ENCODE measurements around the gene FOXK1. TPM values are rescaled to one million over a fixed set of nuclear protein-coding genes. Genes with fewer than 3 reads are reported as not detected.

The FOXK1 gene
- total and polyA plus RNA-seq, 12 donors, result 3.6 to 30.6 (median 24.2) TPM

GRCh38 chr7:4745265-4745919 is 63.3 kb downstream of the FOXK1 start:
- peaks cover 0 to 34% (median 22%) of the 10 kb centered on the region in 9 donors for H3K36me3 ChIP-seq
- DNase-seq, result no peak
- intact Hi-C loops (cut with DNase I), result loop anchor here in 6 of 10 donors (2.0 to 10.0 kb wide), 6 partner anchors 38 to 105 kb away; partner anchors contain the start of gene FOXK1 (in 4 of the 6)

DNA sequence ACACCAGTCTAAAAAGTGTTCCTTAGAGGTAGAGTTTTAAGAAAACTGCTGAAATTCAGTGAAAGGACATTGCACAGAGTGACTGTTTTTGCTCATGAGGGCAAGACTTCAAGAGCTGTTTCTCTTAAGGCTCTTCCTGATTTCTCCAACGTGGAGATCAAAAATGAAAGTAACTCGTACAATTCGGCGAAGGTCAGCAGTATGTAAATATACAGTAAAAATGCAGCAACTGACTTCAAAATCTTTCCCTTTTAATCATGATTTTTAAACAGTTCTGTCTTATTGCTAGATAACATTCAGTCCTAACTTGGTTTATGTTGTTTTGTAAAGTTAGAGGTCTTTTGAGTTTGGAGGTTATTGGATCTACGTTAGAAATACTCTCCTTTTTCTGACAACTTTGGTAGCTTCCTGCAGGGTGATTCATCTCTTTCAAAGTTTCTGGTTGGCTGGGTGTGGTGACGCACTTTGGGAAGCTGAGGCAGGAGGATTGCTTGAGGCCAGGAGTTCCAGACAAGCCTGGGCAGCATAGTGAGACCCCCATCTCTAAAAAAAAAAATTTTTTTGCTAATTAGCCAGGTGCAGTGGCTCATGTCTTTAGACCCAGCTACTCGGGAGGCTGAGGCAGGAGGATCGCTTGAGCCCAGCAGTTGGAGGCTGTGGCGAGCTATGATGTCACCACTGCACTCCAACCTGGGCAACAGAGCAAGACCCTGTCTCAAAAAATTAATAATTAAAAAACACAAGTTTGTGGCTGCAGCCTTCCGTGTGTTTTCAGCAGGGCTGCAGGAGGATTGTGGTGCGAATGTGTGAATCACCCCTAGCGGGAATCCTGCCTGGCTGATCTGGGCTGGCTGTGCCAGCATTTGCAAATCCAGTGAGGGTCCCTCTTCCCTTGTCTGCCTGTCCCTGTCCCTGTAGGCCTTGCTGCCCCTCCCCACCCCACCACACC is 64.2 kb downstream of the FOXK1 start:
- whole genome bisulfite sequencing, 2 donors, result 51 to 65% methylated on average over 12 of the region's 12 CpGs
- no peak for DNase-seq

More at GRCh38 chr7:4745265-4745919, 63.3 kb downstream of the FOXK1 start:
- Histone ChIP-seq H3K4me1 (peaks cover 16 to 67% (median 61%) of the 10 kb centered on the region in 9 donors), H3K4me3 (peak overlapping the region in 7 of 10 donors; percentile 1 to 47 (median 37)), H3K9me3 (no peaks in the 10 kb centered on the region), H3K27me3 (no peaks in the 10 kb centered on the region), H3K27ac (peak overlapping the region; percentile 81 to 97 (median 92))
- TF ChIP-seq, protein P1, sequence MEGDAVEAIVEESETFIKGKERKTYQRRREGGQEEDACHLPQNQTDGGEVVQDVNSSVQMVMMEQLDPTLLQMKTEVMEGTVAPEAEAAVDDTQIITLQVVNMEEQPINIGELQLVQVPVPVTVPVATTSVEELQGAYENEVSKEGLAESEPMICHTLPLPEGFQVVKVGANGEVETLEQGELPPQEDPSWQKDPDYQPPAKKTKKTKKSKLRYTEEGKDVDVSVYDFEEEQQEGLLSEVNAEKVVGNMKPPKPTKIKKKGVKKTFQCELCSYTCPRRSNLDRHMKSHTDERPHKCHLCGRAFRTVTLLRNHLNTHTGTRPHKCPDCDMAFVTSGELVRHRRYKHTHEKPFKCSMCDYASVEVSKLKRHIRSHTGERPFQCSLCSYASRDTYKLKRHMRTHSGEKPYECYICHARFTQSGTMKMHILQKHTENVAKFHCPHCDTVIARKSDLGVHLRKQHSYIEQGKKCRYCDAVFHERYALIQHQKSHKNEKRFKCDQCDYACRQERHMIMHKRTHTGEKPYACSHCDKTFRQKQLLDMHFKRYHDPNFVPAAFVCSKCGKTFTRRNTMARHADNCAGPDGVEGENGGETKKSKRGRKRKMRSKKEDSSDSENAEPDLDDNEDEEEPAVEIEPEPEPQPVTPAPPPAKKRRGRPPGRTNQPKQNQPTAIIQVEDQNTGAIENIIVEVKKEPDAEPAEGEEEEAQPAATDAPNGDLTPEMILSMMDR (IDR thresholded peaks at IDR 0.05), result no peak
- WGBS, 2 donors, result 20 to 23% methylated on average over 18 of the region's 18 CpGs
- ATAC-seq, result no peak

GRCh38 chr7:4747013-4747412 is 64.9 kb downstream of the FOXK1 start:
- peak overlapping the region; percentile 81 to 97 (median 92) for H3K27ac ChIP-seq
- no peaks in the 10 kb centered on the region for H3K27me3 ChIP-seq
- intact Hi-C loops (cut with DNase I), result loop anchor here in 5 of 10 donors (2.0 to 10.0 kb wide), 5 partner anchors 40 to 105 kb away; partner anchors contain the start of gene FOXK1 (in 4 of the 5)
- H3K36me3 ChIP-seq, result peaks cover 0 to 28% (median 16%) of the 10 kb centered on the region in 9 donors
- 54 to 71% methylated on average over 22 of the region's 22 CpGs for WGBS, 2 donors
- DNase-seq (peak in 1 of 2 donors; percentile 52), ATAC-seq (no peak)
- H3K9me3 ChIP-seq, result no peaks in the 10 kb centered on the region
- H3K4me1 ChIP-seq, result peaks cover 16 to 67% (median 60%) of the 10 kb centered on the region in 9 donors
- H3K4me3 ChIP-seq, result peak overlapping the region in 3 of 10 donors; percentile 37 to 40 (median 37)
- TF ChIP-seq, protein P1 (IDR thresholded peaks at IDR 0.05), result no peak

More for the DNA sequence above, 64.2 kb downstream of the FOXK1 start:
- TF ChIP-seq, protein P1 (IDR thresholded peaks at IDR 0.05), result no peak
- H3K9me3 ChIP-seq, result no peaks in the 10 kb centered on the region
- peak overlapping the region in 8 of 10 donors; percentile 1 to 47 (median 36) for H3K4me3 ChIP-seq
- ATAC-seq, result no peak
- peaks cover 16 to 67% (median 60%) of the 10 kb centered on the region in 9 donors for H3K4me1 ChIP-seq
- H3K27me3 ChIP-seq, result no peaks in the 10 kb centered on the region
- intact Hi-C loops (cut with DNase I), result loop anchor here in 6 of 10 donors (2.0 to 10.0 kb wide), 6 partner anchors 39 to 105 kb away; partner anchors contain the start of gene FOXK1 (in 5 of the 6)
- peak overlapping the region; percentile 81 to 97 (median 92) for H3K27ac ChIP-seq
- H3K36me3 ChIP-seq, result peaks cover 0 to 28% (median 22%) of the 10 kb centered on the region in 9 donors

GRCh38 chr7:4747746-4748145 is 65.7 kb downstream of the FOXK1 start:
- H3K36me3 ChIP-seq, result peaks cover 0 to 28% (median 8%) of the 10 kb centered on the region in 9 donors
- H3K27ac ChIP-seq, result peak overlapping the region; percentile 53 to 97 (median 90)
- no peak overlapping the region for H3K4me3 ChIP-seq
- H3K9me3 ChIP-seq, result no peaks in the 10 kb centered on the region
- intact Hi-C loops (cut with DNase I), result loop anchor here in 5 of 10 donors (2.0 to 10.0 kb wide), 5 partner anchors 40 to 105 kb away; partner anchors contain the start of gene FOXK1 (in 4 of the 5)
- 56 to 65% methylated on average over 11 of the region's 11 CpGs for WGBS, 2 donors
- peaks cover 16 to 67% (median 60%) of the 10 kb centered on the region in 9 donors for H3K4me1 ChIP-seq
- DNase-seq (no peak), ATAC-seq (no peak)
- no peaks in the 10 kb centered on the region for H3K27me3 ChIP-seq
- TF ChIP-seq, protein P1 (IDR thresholded peaks at IDR 0.05), result no peak

Measured in heart right ventricle (tissue), 16 donors.